Cardiac septum (tissue), 1 donor: ENCODE measurements around the gene CSRNP3. TPM values are rescaled to one million over a fixed set of nuclear protein-coding genes. Genes with fewer than 3 reads are reported as not detected.

Source experiments
- DNase-seq: peaks from one replicate; pipeline ENCODE4 v3.0.0-alpha.2; 2020; ENCODE audit warnings: low spot score
- intact Hi-C: fragments of 100-400 bp; cut with DNase I; formaldehyde crosslinking; loops from one replicate; pipeline ENCODE4 v1.14.0; 2022
- total RNA-seq: library from RNA; stranded (reverse); fragmentation: NEBNext Ultra II Directional; extraction: Animal tissue kit (Norgen Biotek cat#: 25700); gene quantifications from one replicate; pipeline ENCODE4 v1.2.1, GENCODE V29; 2021
- donor health status: DM: no; HTN: no; CAD: no.

The CSRNP3 gene
- total RNA-seq, 1 donor from 2014 or later: 2.9 TPM

- DNase-seq: no peak
- intact Hi-C loops: no loop called here
Observed at GRCh38 chr2:165529130-165529529, 59.6 kb downstream of the CSRNP3 start.

- DNase-seq: no peak
- intact Hi-C loops: no loop called here
Observed at GRCh38 chr2:165533331-165533730, 63.8 kb downstream of the CSRNP3 start.

GRCh38 chr2:165535471-165535870 lies 66.0 kb downstream of the CSRNP3 start:
- DNase-seq: no peak
- intact Hi-C loops: no loop called here

- no peak for DNase-seq
- intact Hi-C loops: no loop called here
Observed at GRCh38 chr2:165536851-165537499, 67.5 kb downstream of the CSRNP3 start.

GRCh38 chr2:165539985-165540384 lies 70.5 kb downstream of the CSRNP3 start:
- no peak for DNase-seq
- intact Hi-C loops: no loop called here

- DNase-seq: no peak
- intact Hi-C loops: no loop called here
Observed at GRCh38 chr2:165544897-165545296, 75.4 kb downstream of the CSRNP3 start.

- no peak for DNase-seq
- intact Hi-C loops: no loop called here
Observed at GRCh38 chr2:165547900-165548299, 78.4 kb downstream of the CSRNP3 start.

- no peak for DNase-seq
- intact Hi-C loops: loop anchor here (10.0 kb wide), 1 partner anchor 145 kb away; no protein-coding TSS in a partner anchor
Observed at GRCh38 chr2:165549619-165550018, 80.1 kb downstream of the CSRNP3 start.

GRCh38 chr2:165558832-165559231 lies 89.3 kb downstream of the CSRNP3 start:
- DNase-seq: no peak
- intact Hi-C loops: loop anchor here (10.0 kb wide), 1 partner anchor 154 kb away; no protein-coding TSS in a partner anchor

- intact Hi-C loops: no loop called here
- no peak for DNase-seq
Observed at GRCh38 chr2:165560377-165560988, 91.0 kb downstream of the CSRNP3 start.

GRCh38 chr2:165561516-165561915 lies 92.0 kb downstream of the CSRNP3 start:
- intact Hi-C loops: no loop called here
- no peak for DNase-seq

GRCh38 chr2:165562233-165562632 lies 92.7 kb downstream of the CSRNP3 start:
- DNase-seq: no peak
- intact Hi-C loops: no loop called here

- intact Hi-C loops: no loop called here
Observed at GRCh38 chr2:165563468-165564225, 94.1 kb downstream of the CSRNP3 start.

GRCh38 chr2:165566008-165566407 lies 96.5 kb downstream of the CSRNP3 start:
- intact Hi-C loops: no loop called here

More at GRCh38 chr2:165563468-165564225, 94.1 kb downstream of the CSRNP3 start:
- no peak for DNase-seq

GRCh38 chr2:165567273-165567672 lies 97.8 kb downstream of the CSRNP3 start:
- no peak for DNase-seq
- intact Hi-C loops: no loop called here

More at GRCh38 chr2:165566008-165566407, 96.5 kb downstream of the CSRNP3 start:
- no peak for DNase-seq

GRCh38 chr2:165568361-165568760 lies 98.9 kb downstream of the CSRNP3 start:
- intact Hi-C loops: no loop called here
- no peak for DNase-seq

- intact Hi-C loops: loop anchor here (5.0 kb wide), 1 partner anchor 99 kb away; no protein-coding TSS in a partner anchor
- no peak for DNase-seq
Observed at GRCh38 chr2:165571477-165571876, 102.0 kb downstream of the CSRNP3 start.

- DNase-seq: no peak
- intact Hi-C loops: loop anchor here (5.0 kb wide), 1 partner anchor 100 kb away; no protein-coding TSS in a partner anchor
Observed at GRCh38 chr2:165572151-165572550, 102.7 kb downstream of the CSRNP3 start.

GRCh38 chr2:165573534-165574461 lies 104.3 kb downstream of the CSRNP3 start:
- no peak for DNase-seq
- intact Hi-C loops: loop anchor here (5.0 kb wide), 1 partner anchor 101 kb away; no protein-coding TSS in a partner anchor
